ENCODE results near the gene PRG3. TPM values are rescaled to one million over a fixed set of nuclear protein-coding genes. Genes with fewer than 3 reads are reported as not detected.
A peak's percentile ranks its signal among the peaks of the same experiment; 100 is the strongest.

PRG3 gene
- total and polyA plus RNA-seq, 2 donors (not counting 3 experiments of a cell fraction or from before 2014, with no cell fraction given): not detected

GRCh38 chr11:57408771-57409170, 27.8 kb upstream of the PRG3 start:
- ChIA-PET CTCF (no interaction called here), POLR2A (no interaction called here)
- Histone ChIP-seq H3K36me3 (ENCODE audit: control insufficient read depth in 2 of 2, extremely low read depth in 1 of 2, insufficient read depth in 2 of 2, low read length in 2 of 2) (peaks cover 3 to 12% of the 10 kb centered on the region in 2 experiments), H3K4me3 (replicated peaks in 1 of 3; ENCODE audit: insufficient read depth in 1 of 3, low read depth in 1 of 3, low read length in 3 of 3) (no peak overlapping the region), H3K9me3 (replicated peaks; ENCODE audit: control insufficient read depth, insufficient read depth, low read length) (no peaks in the 10 kb centered on the region), H3K79me2 (ENCODE audit: control insufficient read depth, insufficient read depth, low read length) (no peaks in the 10 kb centered on the region), H2AFZ (ENCODE audit: low read depth, low read length) (no peak overlapping the region), H3K9ac (replicated peaks; ENCODE audit: extremely low read depth, insufficient read depth, low read length) (no peak overlapping the region), H3K9me1 (replicated peaks; ENCODE audit: control insufficient read depth, extremely low read depth, insufficient read depth, low read length) (no peaks in the 10 kb centered on the region), H3K4me2 (ENCODE audit: insufficient read depth, low read length) (no peak overlapping the region), H3K27me3 (ENCODE audit: control insufficient read depth in 2 of 2, insufficient read depth in 2 of 2, low read length in 2 of 2) (no peaks in the 10 kb centered on the region), H3K4me1 (ENCODE audit: control insufficient read depth, extremely low read depth, insufficient read depth, low read length) (peaks cover 41% of the 10 kb centered on the region), H4K20me1 (replicated peaks; ENCODE audit: control insufficient read depth, extremely low read depth, insufficient read depth, low read length) (no peaks in the 10 kb centered on the region), H3K27ac (ENCODE audit: insufficient read depth, low read depth, low read length) (no peak overlapping the region)
- dilution Hi-C loops (cut with MboI; ENCODE audit: extremely low pct_ligation_motif_present, low sequenced_read_pairs): no loop called here
- DNase-seq (ENCODE audit: low read depth, low spot score) (no peak), FAIRE-seq (no peak)
- intact Hi-C loops (cut with micrococcal nuclease): loop anchor here (5.0 kb wide), 2 partner anchors 49 to 61 kb away; no protein-coding TSS in a partner anchor
- no TSS peak for BruUV-seq (replicated peaks)
- no peak for TF ChIP-seq CTCF (IDR thresholded peaks at IDR 0.05; ENCODE audit: extremely low read depth in 1 of 2, insufficient read depth in 1 of 2, low read depth in 1 of 2, low read length in 2 of 2)

GRCh38 chr11:57407941-57408475, 27.1 kb upstream of the PRG3 start:
- Histone ChIP-seq H3K4me3 (replicated peaks in 1 of 3; ENCODE audit: insufficient read depth in 1 of 3, low read depth in 1 of 3, low read length in 3 of 3) (no peak overlapping the region), H3K9me1 (replicated peaks; ENCODE audit: control insufficient read depth, extremely low read depth, insufficient read depth, low read length) (no peaks in the 10 kb centered on the region), H3K4me2 (ENCODE audit: insufficient read depth, low read length) (no peak overlapping the region), H3K79me2 (ENCODE audit: control insufficient read depth, insufficient read depth, low read length) (no peaks in the 10 kb centered on the region), H3K27ac (ENCODE audit: insufficient read depth, low read depth, low read length) (no peak overlapping the region), H4K20me1 (replicated peaks; ENCODE audit: control insufficient read depth, extremely low read depth, insufficient read depth, low read length) (no peaks in the 10 kb centered on the region), H3K4me1 (ENCODE audit: control insufficient read depth, extremely low read depth, insufficient read depth, low read length) (peaks cover 33% of the 10 kb centered on the region), H3K9ac (replicated peaks; ENCODE audit: extremely low read depth, insufficient read depth, low read length) (no peak overlapping the region), H3K36me3 (ENCODE audit: control insufficient read depth in 2 of 2, extremely low read depth in 1 of 2, insufficient read depth in 2 of 2, low read length in 2 of 2) (peaks cover 3 to 12% of the 10 kb centered on the region in 2 experiments), H2AFZ (ENCODE audit: low read depth, low read length) (no peak overlapping the region), H3K9me3 (replicated peaks; ENCODE audit: control insufficient read depth, insufficient read depth, low read length) (no peaks in the 10 kb centered on the region), H3K27me3 (ENCODE audit: control insufficient read depth in 2 of 2, insufficient read depth in 2 of 2, low read length in 2 of 2) (no peaks in the 10 kb centered on the region)
- no TSS peak for BruUV-seq (replicated peaks)
- DNase-seq (ENCODE audit: low read depth, low spot score) (no peak), FAIRE-seq (peak; percentile 8)
- ChIA-PET POLR2A (no interaction called here), CTCF (no interaction called here)
- TF ChIP-seq JUN (IDR thresholded peaks at IDR 0.05; ENCODE audit: borderline replicate concordance, insufficient read depth, insufficient read length, low read depth) (no peak), MYC (IDR thresholded peaks at IDR 0.05; ENCODE audit: low read depth, low read length) (no peak), FOS (IDR thresholded peaks at IDR 0.05; ENCODE audit: borderline replicate concordance, insufficient read depth, low read length) (no peak), MAX (IDR thresholded peaks at IDR 0.05; ENCODE audit: insufficient read depth, insufficient read length) (no peak), CTCF (IDR thresholded peaks at IDR 0.05; ENCODE audit: extremely low read depth in 1 of 2, insufficient read depth in 1 of 2, low read depth in 1 of 2, low read length in 2 of 2) (no peak), POLR2AphosphoS5 (IDR thresholded peaks at IDR 0.05; ENCODE audit: insufficient read depth, low read depth, low read length) (no peak), GATA2 (IDR thresholded peaks at IDR 0.05; ENCODE audit: insufficient read depth, insufficient read length, low read depth, low read length) (no peak), EZH2 (IDR thresholded peaks at IDR 0.05; ENCODE audit: borderline replicate concordance, low read depth, low read length, severe bottlenecking) (no peak), POLR2A (IDR thresholded peaks at IDR 0.05; ENCODE audit: low read depth, low read length) (no peak)
- intact Hi-C loops (cut with micrococcal nuclease) (loop anchor here (5.0 kb wide), 2 partner anchors 49 to 61 kb away; no protein-coding TSS in a partner anchor), dilution Hi-C loops (cut with MboI; ENCODE audit: extremely low pct_ligation_motif_present, low sequenced_read_pairs) (no loop called here)

All from endothelial cell of umbilical vein (primary cell).